IPS-11a (cell line): Measurements from ENCODE around the gene ENAH.

Source experiments
- H3K4me3 ChIP-seq: one replicate; pipeline ENCODE4 v1.5.1; 2013; ENCODE audit warnings: low read depth, low read length, control low read depth

ENAH gene

GRCh38 chr1:225506727-225507126 is 146.2 kb downstream of the ENAH start:
- H3K4me3 ChIP-seq = no peak overlapping the region

GRCh38 chr1:225504776-225505175 is 148.1 kb downstream of the ENAH start:
- H3K4me3 ChIP-seq = no peak overlapping the region

GRCh38 chr1:225500624-225501192 is 152.2 kb downstream of the ENAH start:
- no peak overlapping the region for H3K4me3 ChIP-seq

- H3K4me3 ChIP-seq = no peak overlapping the region
Observed at GRCh38 chr1:225498549-225499136, 154.3 kb downstream of the ENAH start.

GRCh38 chr1:225494789-225495359 is 158.0 kb downstream of the ENAH start:
- H3K4me3 ChIP-seq = no peak overlapping the region

GRCh38 chr1:225493591-225494246 is 159.2 kb downstream of the ENAH start:
- no peak overlapping the region for H3K4me3 ChIP-seq

GRCh38 chr1:225488676-225489075 is 164.2 kb downstream of the ENAH start:
- no peak overlapping the region for H3K4me3 ChIP-seq

- no peak overlapping the region for H3K4me3 ChIP-seq
Observed at GRCh38 chr1:225486856-225487255, 166.1 kb downstream of the ENAH start.

- H3K4me3 ChIP-seq = no peak overlapping the region
Observed at GRCh38 chr1:225485991-225486530, 166.9 kb downstream of the ENAH start.

GRCh38 chr1:225485226-225485625 is 167.7 kb downstream of the ENAH start:
- H3K4me3 ChIP-seq = no peak overlapping the region

- no peak overlapping the region for H3K4me3 ChIP-seq
Observed at GRCh38 chr1:225484657-225485214, 168.2 kb downstream of the ENAH start.

- H3K4me3 ChIP-seq = no peak overlapping the region
Observed at GRCh38 chr1:225483818-225484656, 168.9 kb downstream of the ENAH start.

GRCh38 chr1:225482421-225482950 is 170.4 kb downstream of the ENAH start:
- H3K4me3 ChIP-seq = no peak overlapping the region

GRCh38 chr1:225481738-225482137 is 171.2 kb downstream of the ENAH start:
- H3K4me3 ChIP-seq = no peak overlapping the region

GRCh38 chr1:225480825-225481434 is 172.0 kb downstream of the ENAH start:
- no peak overlapping the region for H3K4me3 ChIP-seq

GRCh38 chr1:225479996-225480720 is 172.8 kb downstream of the ENAH start:
- H3K4me3 ChIP-seq = no peak overlapping the region

- no peak overlapping the region for H3K4me3 ChIP-seq
Observed at GRCh38 chr1:225479341-225479740, 173.6 kb downstream of the ENAH start.

- H3K4me3 ChIP-seq = no peak overlapping the region
Observed at GRCh38 chr1:225477296-225477911, 175.5 kb downstream of the ENAH start.

- H3K4me3 ChIP-seq = no peak overlapping the region
Observed at GRCh38 chr1:225476538-225476988, 176.4 kb downstream of the ENAH start.
